ENCODE results near the gene ACOT11. TPM values are rescaled to one million over a fixed set of nuclear protein-coding genes. Genes with fewer than 3 reads are reported as not detected.
"Not testable (repeated sequence)": the region's sequence is repeated elsewhere in the genome, so short reads cannot be mapped to it uniquely, and the experiment has no call there.

Gene ACOT11
- total RNA-seq, 1 experiment from 2014 or later: 25.7 TPM

GRCh38 chr1:54510715-54511270 is 37.2 kb upstream of the ACOT11 start:
- no peaks in the 10 kb centered on the region for H3K9me2 ChIP-seq (ENCODE audit: insufficient read depth)
- H3K36me3 ChIP-seq (ENCODE audit: low read depth): no peaks in the 10 kb centered on the region
- H3K4me3 ChIP-seq: no peak overlapping the region
- no peaks in the 10 kb centered on the region for H3K9me3 ChIP-seq (ENCODE audit: insufficient read depth, low read depth)
- H3K4me2 ChIP-seq: no peak overlapping the region
- no peaks in the 10 kb centered on the region for H3K27me3 ChIP-seq (ENCODE audit: insufficient read depth, low read depth)
- DNase-seq: no peak
- H4K20me1 ChIP-seq (ENCODE audit: insufficient read depth): no peaks in the 10 kb centered on the region
- H3K27ac ChIP-seq: no peak overlapping the region
- TF ChIP-seq, protein P1, sequence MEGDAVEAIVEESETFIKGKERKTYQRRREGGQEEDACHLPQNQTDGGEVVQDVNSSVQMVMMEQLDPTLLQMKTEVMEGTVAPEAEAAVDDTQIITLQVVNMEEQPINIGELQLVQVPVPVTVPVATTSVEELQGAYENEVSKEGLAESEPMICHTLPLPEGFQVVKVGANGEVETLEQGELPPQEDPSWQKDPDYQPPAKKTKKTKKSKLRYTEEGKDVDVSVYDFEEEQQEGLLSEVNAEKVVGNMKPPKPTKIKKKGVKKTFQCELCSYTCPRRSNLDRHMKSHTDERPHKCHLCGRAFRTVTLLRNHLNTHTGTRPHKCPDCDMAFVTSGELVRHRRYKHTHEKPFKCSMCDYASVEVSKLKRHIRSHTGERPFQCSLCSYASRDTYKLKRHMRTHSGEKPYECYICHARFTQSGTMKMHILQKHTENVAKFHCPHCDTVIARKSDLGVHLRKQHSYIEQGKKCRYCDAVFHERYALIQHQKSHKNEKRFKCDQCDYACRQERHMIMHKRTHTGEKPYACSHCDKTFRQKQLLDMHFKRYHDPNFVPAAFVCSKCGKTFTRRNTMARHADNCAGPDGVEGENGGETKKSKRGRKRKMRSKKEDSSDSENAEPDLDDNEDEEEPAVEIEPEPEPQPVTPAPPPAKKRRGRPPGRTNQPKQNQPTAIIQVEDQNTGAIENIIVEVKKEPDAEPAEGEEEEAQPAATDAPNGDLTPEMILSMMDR (conservative IDR thresholded peaks at IDR 0.05): no peak
- TF ChIP-seq EZH2 (IDR thresholded peaks at IDR 0.05; ENCODE audit: low read depth): no peak
- CTCF ChIA-PET: no interaction called here
- no peaks in the 10 kb centered on the region for H3K4me1 ChIP-seq (replicated peaks; ENCODE audit: insufficient read depth)
- no peaks in the 10 kb centered on the region for H3K79me2 ChIP-seq (ENCODE audit: low read depth)
- POLR2A ChIA-PET (ENCODE audit: unreplicated experiment): no interaction called here
- no peaks in the 10 kb centered on the region for H3F3A ChIP-seq (ENCODE audit: insufficient read depth, low read depth)
- no peak overlapping the region for H2AFZ ChIP-seq
- no TSS peak for BruUV-seq (replicated peaks)
- intact Hi-C loops (cut with micrococcal nuclease; ENCODE audit: unreplicated experiment): no loop called here

GRCh38 chr1:54513921-54514580 is 34.0 kb upstream of the ACOT11 start:
- H3K4me1 ChIP-seq (replicated peaks; ENCODE audit: insufficient read depth); intact Hi-C loops (cut with micrococcal nuclease; ENCODE audit: unreplicated experiment); H3K9me2 ChIP-seq (ENCODE audit: insufficient read depth); H3K27ac ChIP-seq; H3K79me2 ChIP-seq (ENCODE audit: low read depth); DNase-seq; H2AFZ ChIP-seq; BruUV-seq (replicated peaks); H3K9me3 ChIP-seq (ENCODE audit: insufficient read depth, low read depth); CTCF ChIA-PET; H3K4me2 ChIP-seq; H3K36me3 ChIP-seq (ENCODE audit: low read depth); H3K4me3 ChIP-seq; H4K20me1 ChIP-seq (ENCODE audit: insufficient read depth); H3K27me3 ChIP-seq (ENCODE audit: insufficient read depth, low read depth): not testable (repeated sequence)
- H3F3A ChIP-seq (ENCODE audit: insufficient read depth, low read depth): peaks cover 12% of the 10 kb centered on the region; the same call in 1 of the 2 replicates
- POLR2A ChIA-PET (ENCODE audit: unreplicated experiment): interaction anchor here (0.7 kb wide), 1 partner anchor 14 kb away, joined by 3 read pairs; no protein-coding TSS in a partner anchor

DNA sequence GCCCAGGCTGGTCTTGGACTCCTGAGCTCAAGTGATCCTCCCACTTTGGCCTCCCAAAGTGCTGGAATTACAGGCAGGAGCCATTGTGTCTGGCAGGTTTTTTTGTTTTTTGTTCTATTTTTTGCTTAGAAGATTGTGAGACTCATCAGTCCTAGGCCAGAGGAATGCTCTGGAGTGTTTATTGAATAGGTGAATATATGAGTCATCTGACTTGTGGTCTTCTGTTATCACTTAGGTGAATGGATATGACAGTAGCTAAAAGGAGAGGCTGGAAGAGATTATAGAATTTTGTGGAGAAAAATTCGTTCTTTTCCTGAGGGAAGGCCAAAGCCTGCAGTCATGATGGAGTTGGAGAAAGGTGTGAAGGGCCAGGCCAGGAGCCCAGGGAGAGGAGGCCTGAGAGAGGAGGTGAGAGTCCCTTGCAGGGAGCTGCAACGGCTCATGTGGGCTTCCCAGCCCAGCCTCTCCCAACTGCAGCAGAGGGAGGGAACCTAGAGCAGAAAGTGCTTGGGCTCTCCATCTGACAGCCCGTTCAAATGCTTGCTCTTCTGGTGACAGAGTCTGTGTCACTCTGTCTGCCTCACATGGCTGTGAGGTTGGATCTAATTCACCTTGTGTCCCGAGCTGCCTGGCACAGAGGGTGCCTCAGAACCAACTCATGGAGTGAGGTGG is 31.6 kb upstream of the ACOT11 start:
- Histone ChIP-seq H4K20me1 (ENCODE audit: insufficient read depth) (no peaks in the 10 kb centered on the region), H3K4me2 (no peak overlapping the region), H3K79me2 (ENCODE audit: low read depth) (no peaks in the 10 kb centered on the region), H3K4me3 (no peak overlapping the region), H3K27ac (no peak overlapping the region), H3K4me1 (replicated peaks; ENCODE audit: insufficient read depth) (no peaks in the 10 kb centered on the region), H3K9me3 (ENCODE audit: insufficient read depth, low read depth) (no peaks in the 10 kb centered on the region), H3F3A (ENCODE audit: insufficient read depth, low read depth) (peaks cover 12% of the 10 kb centered on the region; the same call in 1 of the 2 replicates), H3K36me3 (ENCODE audit: low read depth) (no peaks in the 10 kb centered on the region), H2AFZ (no peak overlapping the region), H3K27me3 (ENCODE audit: insufficient read depth, low read depth) (no peaks in the 10 kb centered on the region), H3K9me2 (ENCODE audit: insufficient read depth) (no peaks in the 10 kb centered on the region)
- intact Hi-C loops (cut with micrococcal nuclease; ENCODE audit: unreplicated experiment): no loop called here
- ChIA-PET CTCF (interaction anchor here (0.6 to 0.7 kb wide), 5 partner anchors 18 to 291 kb away, joined by 3 to 8 read pairs (median 4); no protein-coding TSS in a partner anchor), POLR2A (ENCODE audit: unreplicated experiment) (interaction anchor here (0.6 kb wide), 1 partner anchor 94 kb away, joined by 3 read pairs; no protein-coding TSS in a partner anchor)
- no peak for TF ChIP-seq EZH2 (IDR thresholded peaks at IDR 0.05; ENCODE audit: low read depth)
- TF ChIP-seq, protein P1 (conservative IDR thresholded peaks at IDR 0.05): no peak
- BruUV-seq (replicated peaks): no TSS peak
- no peak for DNase-seq

All from PC-9 (cell line).